Measurements from ENCODE around the gene ARMC3.

The ARMC3 gene

DNA sequence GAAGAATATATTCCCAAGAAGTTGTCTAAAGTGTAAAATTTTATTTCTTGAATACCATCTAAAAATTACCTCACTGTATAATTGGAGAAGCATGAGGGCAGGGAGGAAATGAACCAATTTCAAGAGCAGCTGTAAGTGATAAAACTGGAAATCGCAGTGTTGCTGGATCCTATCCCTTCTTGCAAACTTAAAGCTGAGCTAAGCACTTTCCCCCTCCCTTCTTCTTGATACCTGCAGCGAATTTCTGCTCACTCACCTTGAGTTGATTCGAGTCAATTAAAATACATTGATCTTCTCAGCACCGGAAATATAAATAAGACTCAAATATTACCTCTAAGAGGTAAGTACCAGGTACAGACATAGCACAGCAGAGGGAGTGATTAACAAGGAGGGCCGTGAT is 65.5 kb downstream of the ARMC3 start:
- DNase-seq, result no peak

- no peak for DNase-seq
Observed at GRCh38 chr10:22997096-22997495, 69.2 kb downstream of the ARMC3 start.

GRCh38 chr10:22998091-22998490 is 70.2 kb downstream of the ARMC3 start:
- no peak for DNase-seq

DNA sequence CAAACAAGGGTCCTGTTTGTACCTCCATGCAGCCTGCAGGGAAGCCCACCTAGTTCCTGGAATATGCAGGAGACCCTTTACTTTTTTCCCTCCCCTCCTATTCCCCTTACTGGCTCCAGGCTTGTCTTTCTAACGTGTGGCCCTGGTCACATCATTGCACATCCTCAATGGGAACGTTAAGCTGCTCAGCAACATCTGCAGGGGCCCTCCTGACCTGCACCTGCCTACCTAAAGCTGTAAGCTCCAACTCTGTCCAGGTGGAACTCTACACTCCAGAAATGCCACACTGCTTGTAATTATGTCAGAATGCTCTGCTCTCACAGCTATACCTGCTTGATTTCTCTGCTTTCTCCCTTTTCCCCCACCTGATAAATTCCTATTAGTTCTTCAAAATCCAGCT is 72.1 kb downstream of the ARMC3 start:
- no peak for DNase-seq

GRCh38 chr10:23001901-23002516 is 74.2 kb downstream of the ARMC3 start:
- no peak for DNase-seq

DNA sequence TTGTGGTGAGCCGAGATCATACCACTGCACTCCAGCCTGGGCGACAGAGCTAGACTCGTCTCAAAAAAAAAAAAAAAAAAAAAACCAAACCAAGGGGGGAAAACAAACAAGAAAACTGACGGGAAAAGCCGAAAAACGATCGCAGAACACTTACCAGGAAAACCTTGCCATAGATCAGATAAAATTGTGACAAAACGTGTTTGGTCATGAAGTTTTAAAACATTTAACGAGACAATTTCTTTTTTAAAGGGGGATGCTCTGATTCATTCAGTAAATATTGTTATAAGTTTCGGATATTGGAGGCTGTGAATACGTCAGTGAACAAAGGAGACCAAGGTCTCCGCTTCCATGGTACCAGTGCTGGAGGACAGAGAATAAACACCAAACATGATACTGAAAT is 77.3 kb downstream of the ARMC3 start:
- DNase-seq, result no peak

- DNase-seq, result no peak
Observed at GRCh38 chr10:23013581-23014335, 85.9 kb downstream of the ARMC3 start.

DNA sequence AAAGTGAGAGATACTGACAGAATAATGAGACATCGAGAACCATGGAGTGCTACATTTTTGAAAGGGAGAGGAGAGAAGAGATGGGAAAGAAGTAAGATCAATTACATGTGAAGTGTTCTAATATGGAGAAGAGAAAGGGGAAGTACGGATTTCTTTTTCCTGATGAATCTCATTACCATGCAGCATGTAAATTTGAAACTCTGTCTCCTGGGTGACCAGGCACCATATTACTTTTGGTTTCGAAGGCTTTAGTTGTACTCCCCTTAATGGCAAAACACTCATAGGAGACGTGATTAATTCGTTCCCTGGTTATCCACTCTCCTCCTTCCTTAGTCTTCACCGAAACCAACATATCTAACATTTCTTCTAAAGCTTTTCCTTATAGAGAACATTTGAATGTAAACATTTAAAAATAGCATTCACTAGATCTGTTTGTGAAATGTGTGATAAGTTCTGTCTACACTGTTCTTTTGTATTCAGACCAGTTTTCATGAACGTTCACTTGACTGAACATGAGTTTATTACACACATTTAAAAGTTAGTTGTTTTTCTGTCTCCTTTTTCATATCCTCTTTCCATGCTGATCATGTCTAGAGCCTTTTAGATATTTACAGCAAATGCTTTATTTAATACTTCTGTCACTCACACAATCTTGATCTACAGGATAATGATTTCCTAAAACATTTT is 87.3 kb downstream of the ARMC3 start:
- no peak for DNase-seq

DNA sequence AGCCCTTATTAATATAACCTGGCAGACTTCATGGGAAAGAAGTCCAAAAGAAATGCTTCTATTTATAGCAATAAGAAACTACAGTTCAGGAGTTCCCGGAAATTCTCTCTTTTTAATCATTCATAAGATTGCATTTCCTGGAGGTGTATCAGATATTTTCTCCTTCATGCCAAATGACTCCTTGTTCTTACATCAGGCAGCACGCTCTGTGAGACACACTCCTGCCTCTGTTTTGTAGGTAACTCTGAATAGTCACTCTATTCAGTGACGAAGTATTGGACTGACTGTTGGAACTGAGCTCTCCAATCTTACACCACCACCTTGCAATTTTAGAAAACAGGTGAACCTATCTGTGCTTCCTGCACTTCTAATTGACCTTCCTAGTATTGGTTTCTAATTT is 88.8 kb downstream of the ARMC3 start:
- DNase-seq, result no peak

DNA sequence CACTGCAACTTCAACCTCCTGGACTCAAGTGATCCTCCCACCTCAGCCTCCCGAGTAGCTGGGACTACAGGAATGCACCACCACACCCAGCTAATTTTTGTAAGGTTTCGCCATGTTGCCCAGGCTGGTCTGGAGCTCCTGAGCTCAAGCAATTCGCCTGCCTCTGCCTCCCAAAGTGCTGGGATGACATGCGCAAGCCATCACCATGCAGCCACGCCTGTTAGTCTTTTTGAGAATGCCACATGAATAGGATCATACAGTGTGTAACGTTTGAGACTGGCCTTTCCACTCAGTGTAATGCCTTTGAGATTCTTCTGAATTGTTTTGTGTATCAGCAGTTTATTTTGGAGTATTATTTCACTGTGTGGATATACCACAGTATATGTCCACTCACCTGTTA is 91.8 kb downstream of the ARMC3 start:
- DNase-seq, result no peak

DNA sequence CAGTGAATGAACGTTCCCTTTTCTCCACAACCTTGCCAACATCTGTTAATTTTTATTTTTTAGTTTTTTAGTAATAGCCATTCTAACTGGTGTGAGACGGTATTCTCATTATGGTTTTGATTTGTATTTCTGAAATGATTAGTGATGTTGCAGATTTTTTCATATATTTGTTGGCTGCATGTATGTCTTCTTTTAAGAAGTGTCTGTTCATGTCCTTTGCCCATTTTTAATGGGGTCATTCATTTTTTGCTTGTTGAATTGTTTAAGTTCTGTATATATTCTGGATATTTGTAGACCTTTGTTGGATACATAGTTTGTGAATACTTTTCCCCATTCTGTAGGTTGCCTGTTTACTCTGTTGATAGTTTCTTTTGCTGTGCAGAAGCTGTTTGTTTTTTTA is 93.6 kb downstream of the ARMC3 start:
- DNase-seq, result no peak

DNA sequence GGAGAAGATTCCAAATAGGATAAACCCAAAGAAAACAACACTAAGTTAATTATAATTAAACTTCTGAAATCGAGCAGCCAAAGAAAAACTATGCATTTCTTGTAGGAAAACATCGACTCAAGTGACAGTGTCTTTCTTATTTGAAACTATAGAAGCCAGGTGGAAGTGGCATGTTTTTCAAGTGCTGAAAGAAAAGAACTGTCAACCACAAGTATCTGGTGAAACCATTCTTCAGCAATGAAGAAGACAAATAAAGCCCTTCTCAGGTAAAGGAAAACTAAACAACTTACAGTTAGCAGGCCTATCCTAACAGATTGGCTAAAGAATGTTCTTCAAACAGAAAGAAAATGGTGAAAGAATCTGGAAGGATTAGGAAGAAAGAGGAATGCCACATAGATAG is 96.1 kb downstream of the ARMC3 start:
- DNase-seq, result no peak

- DNase-seq, result no peak
Observed at GRCh38 chr10:23031318-23031717, 103.5 kb downstream of the ARMC3 start.

GRCh38 chr10:23034790-23035189 is 106.9 kb downstream of the ARMC3 start:
- DNase-seq, result no peak

DNA sequence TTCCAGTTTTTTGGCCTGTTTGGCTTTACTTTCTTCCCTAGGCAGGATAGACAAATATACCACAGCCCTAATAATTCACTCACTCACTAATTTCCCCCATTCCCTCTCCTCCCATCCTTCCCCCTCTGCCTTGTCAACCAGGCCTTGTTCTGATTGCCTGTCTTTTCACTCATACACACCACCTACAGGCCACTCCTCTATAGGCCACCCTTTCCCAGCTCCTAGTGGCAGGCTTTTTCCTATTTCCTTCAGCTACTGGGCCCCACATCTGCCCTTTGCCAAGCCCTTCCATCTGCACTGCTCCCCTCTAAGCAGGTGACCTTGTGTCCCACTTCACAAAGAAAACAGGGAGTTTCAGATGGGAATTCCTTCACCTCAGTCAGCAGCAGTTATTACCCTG is 107.7 kb downstream of the ARMC3 start:
- DNase-seq, result no peak

GRCh38 chr10:23037152-23037551 is 109.3 kb downstream of the ARMC3 start:
- no peak for DNase-seq

DNA sequence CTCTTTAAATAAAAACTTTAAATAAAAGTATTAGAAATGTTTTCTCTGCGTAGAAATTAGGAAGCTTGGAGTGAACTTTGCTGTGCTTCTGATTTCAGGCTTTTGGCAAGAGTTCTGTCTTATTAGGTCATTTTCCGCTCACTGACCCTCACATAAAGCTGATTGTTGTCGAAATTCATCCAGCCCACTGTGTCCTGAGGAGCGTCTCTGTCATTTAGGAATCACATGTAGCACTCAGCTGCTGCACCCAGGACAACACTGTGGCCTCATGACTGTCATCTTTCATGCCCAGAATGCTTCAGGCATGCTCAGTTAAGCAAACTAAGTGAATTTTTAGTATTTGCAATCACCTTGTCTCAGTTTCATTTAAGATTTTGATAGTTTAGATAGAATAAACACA is 109.7 kb downstream of the ARMC3 start:
- no peak for DNase-seq

DNA sequence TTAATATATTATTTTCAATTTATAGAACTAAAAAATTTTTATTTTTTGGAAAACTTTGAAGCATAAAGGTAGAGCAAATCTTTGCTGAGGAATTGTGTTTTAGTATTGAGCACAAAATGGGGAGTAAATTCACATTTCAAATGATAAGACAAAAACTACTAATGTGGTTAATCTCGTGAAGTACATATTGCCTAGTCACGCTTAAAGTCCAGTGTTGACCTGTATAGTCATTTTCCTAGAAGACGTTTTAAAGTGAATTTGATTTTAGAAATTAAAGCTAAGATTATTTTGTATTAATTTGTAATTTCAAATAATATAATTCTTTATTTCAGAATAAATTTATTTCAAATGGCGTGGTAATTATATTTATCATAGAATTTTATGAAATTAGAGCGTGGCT is 110.3 kb downstream of the ARMC3 start:
- DNase-seq, result no peak

GRCh38 chr10:23040002-23040401 is 112.1 kb downstream of the ARMC3 start:
- no peak for DNase-seq

GRCh38 chr10:23046027-23046426 is 118.2 kb downstream of the ARMC3 start:
- DNase-seq, result no peak

DNA sequence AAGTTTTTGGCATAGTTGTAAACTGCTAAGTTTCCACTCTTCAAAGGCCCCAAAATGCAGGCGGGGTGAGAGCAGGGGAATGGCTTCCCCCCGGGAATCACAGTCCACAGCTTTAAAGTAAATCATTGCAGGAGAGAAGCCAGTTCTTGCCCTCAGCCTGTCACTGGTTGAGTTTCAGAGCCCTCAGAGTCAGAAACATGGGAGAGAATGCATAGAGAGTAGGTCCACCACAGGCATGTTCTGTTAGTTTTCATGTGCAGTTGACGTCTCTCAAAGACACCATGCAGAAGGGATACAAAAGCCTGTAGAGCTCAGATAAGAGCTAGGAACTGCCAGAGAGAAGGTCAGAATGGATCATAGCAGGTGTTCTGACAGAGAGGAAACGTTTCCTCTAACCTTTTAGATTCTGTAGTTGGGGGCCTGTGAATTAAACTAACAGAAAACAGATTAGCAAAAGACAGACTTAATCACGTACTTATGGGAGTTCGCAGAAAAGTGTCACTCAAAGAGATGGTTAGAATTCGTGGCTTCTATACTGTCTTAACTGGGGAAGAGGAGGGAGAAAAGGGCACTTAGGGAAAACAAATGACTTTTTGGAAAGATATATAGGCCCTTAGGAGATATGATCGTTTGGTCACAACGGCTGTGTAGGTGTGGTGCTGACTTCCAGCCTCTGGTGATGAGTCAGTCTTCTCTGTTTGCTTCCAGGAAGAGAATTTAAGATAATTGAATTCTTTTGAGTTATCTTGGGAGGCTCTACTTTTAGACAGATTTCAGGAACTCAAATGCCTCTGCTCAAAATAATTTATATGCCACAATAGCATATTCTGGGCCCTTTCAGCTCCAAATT is 119.6 kb downstream of the ARMC3 start:
- DNase-seq, result no peak

DNA sequence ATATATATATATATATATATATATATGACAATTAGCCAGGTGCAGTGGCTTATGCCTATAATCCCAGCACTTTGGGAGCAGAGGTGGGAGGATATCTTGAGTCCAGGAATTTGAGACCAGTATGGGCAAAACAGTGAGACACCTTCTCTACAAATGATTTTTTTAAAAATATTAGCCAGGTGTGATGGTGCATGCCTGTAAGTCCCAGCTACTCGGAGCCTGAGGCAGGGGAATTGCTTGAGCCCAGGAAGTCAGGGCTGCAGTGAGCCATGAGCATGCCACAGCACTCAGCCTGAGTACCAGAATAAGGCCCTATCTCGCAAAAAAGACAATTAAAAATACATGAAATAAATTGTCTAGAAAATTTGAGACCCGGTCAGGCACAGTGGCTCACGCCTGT is 120.3 kb downstream of the ARMC3 start:
- no peak for DNase-seq

DNA sequence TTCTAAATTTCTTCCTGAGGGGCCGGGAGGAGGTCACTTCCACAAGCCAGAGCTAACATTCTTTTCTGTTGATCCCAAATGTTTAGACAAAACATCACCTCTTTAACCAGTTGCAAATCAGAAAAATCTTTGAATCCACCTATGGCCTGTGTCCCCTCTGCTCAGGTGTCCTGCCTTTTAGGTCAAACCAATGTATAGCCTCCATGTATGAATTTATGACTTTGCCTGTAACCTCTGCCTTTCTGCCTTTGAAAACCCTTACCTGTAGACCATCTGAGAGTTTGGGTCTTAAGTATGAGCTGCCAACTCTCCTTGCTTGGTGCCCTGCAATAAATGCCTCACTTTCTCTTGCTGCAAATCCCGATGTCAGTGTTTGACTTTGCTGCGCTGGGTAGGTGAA is 123.4 kb downstream of the ARMC3 start:
- DNase-seq, result no peak
